BLaER1 treated with 17β-estradiol and CSF1 and Interleukin-3, amounts not matched to agents 10 nM and 100 nM (cell line): ENCODE data around the gene DCTN1.

Source experiments
- H3K27ac ChIP-seq, 11 experiments: shearing (Covaris generic); formaldehyde crosslinking; 2 replicates each; pipeline ENCODE4 v1.8.1; 2022
- H3K27me3 ChIP-seq, 11 experiments: shearing (Covaris generic); formaldehyde crosslinking; 2 replicates each; pipeline ENCODE4 v1.8.1; 2022
- H3K36me3 ChIP-seq, 11 experiments: shearing (Covaris generic); formaldehyde crosslinking; 2 replicates each; pipeline ENCODE4 v1.8.1; 2022
- H3K4me1 ChIP-seq, 10 experiments: shearing (Covaris generic); formaldehyde crosslinking; 2 replicates each; pipeline ENCODE4 v1.8.1; 2022
- H3K4me2 ChIP-seq, 11 experiments: shearing (Covaris generic); formaldehyde crosslinking; 2 replicates each; pipeline ENCODE4 v1.8.1; 2022
- H3K4me3 ChIP-seq, 10 experiments: shearing (Covaris generic); formaldehyde crosslinking; 2 replicates each; pipeline ENCODE4 v1.8.1; 2022
- H3K9ac ChIP-seq, 11 experiments: shearing (Covaris generic); formaldehyde crosslinking; 2 replicates each; pipeline ENCODE4 v1.8.1; 2022
- H3K9me3 ChIP-seq, 11 experiments: shearing (Covaris generic); formaldehyde crosslinking; replicated peaks in 1 of 11; 2 replicates each; pipeline ENCODE4 v1.8.1; 2022
- H4K20me1 ChIP-seq, 11 experiments: shearing (Covaris generic); formaldehyde crosslinking; 2 replicates each; pipeline ENCODE4 v1.8.1; 2022
- Cebpa-rat ChIP-seq, 11 experiments: shearing (Covaris generic); IDR thresholded peaks; 2 replicates each; pipeline ENCODE4 v1.8.1; 2022

Gene DCTN1

DNA sequence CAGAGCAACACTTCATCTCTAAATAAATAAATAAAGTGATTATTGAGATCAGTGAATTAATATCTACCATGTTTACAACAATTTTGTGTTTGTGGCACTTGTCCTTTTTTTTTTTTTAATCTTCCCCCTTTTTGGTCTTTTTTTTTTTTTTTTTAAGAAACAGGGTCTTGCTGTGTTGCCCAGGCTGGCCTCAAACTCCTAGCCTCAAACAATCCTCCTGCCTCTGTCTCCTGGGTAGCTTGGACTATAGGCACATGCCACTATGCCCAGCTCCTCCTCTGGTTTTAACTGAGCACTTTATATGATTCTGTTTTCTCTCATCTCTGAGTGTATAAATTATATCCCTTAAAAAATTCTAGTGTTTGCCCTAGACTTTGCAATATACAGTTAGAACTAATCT is 67.2 kb downstream of the DCTN1 start:
- no peak overlapping the region for H3K27ac ChIP-seq
- H3K9ac ChIP-seq: no peak overlapping the region
- no peaks in the 10 kb centered on the region for H3K4me1 ChIP-seq
- peaks cover 0 to 7% (median 0%) of the 10 kb centered on the region in 11 experiments; a peak in 3 of 22 replicates for H3K36me3 ChIP-seq
- H4K20me1 ChIP-seq: no peaks in the 10 kb centered on the region
- no peaks in the 10 kb centered on the region for H3K9me3 ChIP-seq
- no peak overlapping the region for H3K4me2 ChIP-seq
- no peak for TF ChIP-seq Cebpa-rat (IDR thresholded peaks at IDR 0.05)
- no peaks in the 10 kb centered on the region for H3K27me3 ChIP-seq
- no peak overlapping the region for H3K4me3 ChIP-seq
